H9 (cell line): ENCODE measurements around the gene TMEM9. TPM values are rescaled to one million over a fixed set of nuclear protein-coding genes. Genes with fewer than 3 reads are reported as not detected.

Experiments
- DNase-seq: peaks from one replicate; pipeline ENCODE4 v3.0.0-alpha.2; 2017
- H2AFZ ChIP-seq: one replicate; pipeline ENCODE4 v1.6.1; 2013; ENCODE audit warnings: mild to moderate bottlenecking, low read length, control low read depth, moderate library complexity
- H2AK5ac ChIP-seq: 2 replicates; pipeline ENCODE4 v1.6.1; 2013; ENCODE audit warnings: low read length, control low read depth, mixed read lengths; ENCODE audit not compliant: insufficient read length
- H2BK120ac ChIP-seq: one replicate; pipeline ENCODE4 v1.6.1; 2013; ENCODE audit warnings: low read depth, mild to moderate bottlenecking, low read length, control low read depth, inconsistent platforms; ENCODE audit not compliant: poor library complexity, severe bottlenecking
- H2BK12ac ChIP-seq: 2 replicates; pipeline ENCODE4 v1.6.1; 2013; ENCODE audit warnings: low read length, control low read depth, mixed read lengths, low read depth; ENCODE audit not compliant: insufficient read length
- H2BK15ac ChIP-seq: 2 replicates; pipeline ENCODE4 v1.6.1; 2013; ENCODE audit warnings: low read depth, low read length, control low read depth
- H2BK20ac ChIP-seq: one replicate; pipeline ENCODE4 v1.6.1; 2013; ENCODE audit warnings: low read depth, mild to moderate bottlenecking, low read length, control low read depth, inconsistent platforms; ENCODE audit not compliant: poor library complexity, severe bottlenecking
- H2BK5ac ChIP-seq: 2 replicates; pipeline ENCODE4 v1.6.1; 2013; ENCODE audit warnings: low read length, control low read depth, mixed read lengths; ENCODE audit not compliant: insufficient read length
- H3K14ac ChIP-seq: 2 replicates; pipeline ENCODE4 v1.6.1; 2013; ENCODE audit warnings: low read length, control low read depth; ENCODE audit not compliant: insufficient read depth
- H3K18ac ChIP-seq: 2 replicates; pipeline ENCODE4 v1.6.1; 2013; ENCODE audit warnings: low read depth, mild to moderate bottlenecking, mixed read lengths, low read length, control low read depth; ENCODE audit not compliant: insufficient read length
- H3K23ac ChIP-seq: 2 replicates; pipeline ENCODE4 v1.6.1; 2013; ENCODE audit warnings: low read length, control low read depth, mixed read lengths, low read depth; ENCODE audit not compliant: insufficient read length
- H3K23me2 ChIP-seq: 2 replicates; pipeline ENCODE4 v1.6.1; 2013; ENCODE audit warnings: low read depth, mild to moderate bottlenecking, mixed read lengths, low read length, control low read depth; ENCODE audit not compliant: insufficient read length, poor library complexity, severe bottlenecking
- H3K27ac ChIP-seq: 2 replicates; pipeline ENCODE4 v1.5.1; 2013; ENCODE audit warnings: low read length, control low read depth, mixed read lengths, low read depth; ENCODE audit not compliant: insufficient read length
- H3K27me3 ChIP-seq: 2 replicates; pipeline ENCODE4 v1.6.1; 2013; ENCODE audit warnings: low read length, control low read depth, inconsistent platforms; ENCODE audit not compliant: insufficient read depth
- H3K4ac ChIP-seq: 2 replicates; pipeline ENCODE4 v1.6.1; 2013; ENCODE audit warnings: low read depth, mild to moderate bottlenecking, control low read depth, inconsistent platforms, low read length, moderate library complexity
- H3K4me1 ChIP-seq: 2 replicates; pipeline ENCODE4 v1.6.1; 2013; ENCODE audit warnings: low read length, control low read depth, inconsistent platforms; ENCODE audit not compliant: insufficient read depth
- H3K4me2 ChIP-seq: 2 replicates; pipeline ENCODE4 v1.6.1; 2013; ENCODE audit warnings: low read length, control low read depth, mixed read lengths; ENCODE audit not compliant: insufficient read length, insufficient read depth
- H3K56ac ChIP-seq: 2 replicates; pipeline ENCODE4 v1.6.1; 2013; ENCODE audit warnings: low read depth, mild to moderate bottlenecking, mixed read lengths, low read length, control low read depth; ENCODE audit not compliant: insufficient read length
- H3K79me1 ChIP-seq: 2 replicates; pipeline ENCODE4 v1.6.1; 2013; ENCODE audit warnings: low read depth, mild to moderate bottlenecking, moderate library complexity, low read length, control low read depth, inconsistent platforms; ENCODE audit not compliant: insufficient read depth, poor library complexity, severe bottlenecking
- H3K79me2 ChIP-seq: 2 replicates; pipeline ENCODE4 v1.6.1; 2013; ENCODE audit warnings: low read length, control low read depth, inconsistent platforms; ENCODE audit not compliant: insufficient read depth
- H3K9ac ChIP-seq: 2 replicates; pipeline ENCODE4 v1.6.1; 2013; ENCODE audit warnings: low read length, control low read depth, mixed read lengths; ENCODE audit not compliant: insufficient read length; ENCODE audit errors: extremely low read depth
- H3K9me3 ChIP-seq: one replicate; pipeline ENCODE4 v1.6.1; 2013; ENCODE audit warnings: low read depth, low read length, inconsistent platforms; ENCODE audit not compliant: control insufficient read depth
- H3T11ph ChIP-seq: one replicate; pipeline ENCODE4 v1.6.1; 2013; ENCODE audit warnings: mild to moderate bottlenecking, low read length, control low read depth, inconsistent platforms
- H4K20me1 ChIP-seq: one replicate; pipeline ENCODE4 v1.6.1; 2013; ENCODE audit not compliant: control insufficient read depth, insufficient read length, insufficient read depth
- H4K5ac ChIP-seq: 2 replicates; pipeline ENCODE4 v1.6.1; 2013; ENCODE audit warnings: low read depth, mild to moderate bottlenecking, mixed read lengths, low read length, control low read depth; ENCODE audit not compliant: insufficient read length
- H4K8ac ChIP-seq: replicated peaks from 2 replicates; pipeline ENCODE4 v1.6.1; 2013; ENCODE audit warnings: low read length, control low read depth, mixed read lengths, low read depth; ENCODE audit not compliant: insufficient read length
- H4K91ac ChIP-seq: 2 replicates; pipeline ENCODE4 v1.6.1; 2013; ENCODE audit warnings: low read depth, mild to moderate bottlenecking, moderate library complexity, mixed read lengths, low read length, control low read depth; ENCODE audit not compliant: insufficient read length
- H3K27ac Mint-ChIP-seq, 3 experiments: 2 replicates in 2 of 3; 3 replicates in 1 of 3; pipeline ENCODE4 v1.8.0; 2020 to 2021; ENCODE audit warnings: mixed read lengths in 3 of 3, mild to moderate bottlenecking in 1 of 3, moderate library complexity in 1 of 3
- H3K27me3 Mint-ChIP-seq: 2 replicates; pipeline ENCODE4 v1.8.0; 2021; ENCODE audit warnings: low read depth, mild to moderate bottlenecking, moderate library complexity, mixed read lengths
- H3K36me3 Mint-ChIP-seq, 3 experiments: 2 replicates in 2 of 3; 3 replicates in 1 of 3; pipeline ENCODE4 v1.8.0; 2020 to 2021; ENCODE audit warnings: low read depth in 3 of 3, mixed read lengths in 3 of 3; ENCODE audit not compliant: insufficient read depth in 1 of 3
- H3K4me1 Mint-ChIP-seq, 2 experiments: 2 replicates each; pipeline ENCODE4 v1.8.0; 2020; ENCODE audit warnings: mixed read lengths in 2 of 2
- H3K4me3 Mint-ChIP-seq, 2 experiments: 2 replicates in 1 of 2; 3 replicates in 1 of 2; pipeline ENCODE4 v1.8.0; 2020 to 2021; ENCODE audit warnings: mild to moderate bottlenecking in 2 of 2, mixed read lengths in 2 of 2, moderate library complexity in 1 of 2
- H3K9me3 Mint-ChIP-seq, 2 experiments: 2 replicates in 1 of 2; 3 replicates in 1 of 2; pipeline ENCODE4 v1.8.0; 2020; ENCODE audit warnings: mild to moderate bottlenecking in 2 of 2, mixed read lengths in 2 of 2, moderate library complexity in 1 of 2
- CTCF ChIP-seq: fragments of 200-600 bp; sonication (generic); conservative IDR thresholded peaks from 3 replicates; pipeline ENCODE4 v1.8.0; 2021; ENCODE audit warnings: antibody characterized with exemption, mild to moderate bottlenecking
- WGBS: extraction: QIAGEN DNeasy Blood & Tissue Kit; methylation state at CpG from one replicate; pipeline ENCODE4 v1.1.7; 2013; ENCODE audit warnings: missing lambda C conversion rate, low lambda C conversion rate, mixed read lengths; ENCODE audit not compliant: insufficient read length; ENCODE audit errors: extremely low coverage; 5-methylcytosine and 5-hydroxymethylcytosine counted together
- total RNA-seq: library from RNA; stranded (reverse); gene quantifications from 2 replicates; pipeline ENCODE4 v1.2.1, GENCODE V29; 2021

Gene TMEM9
- total RNA-seq, 1 experiment from 2014 or later: 93.4 TPM

GRCh38 chr1:201114245-201115131 is 39.8 kb downstream of the TMEM9 start:
- Histone ChIP-seq H3K79me2 (no peaks in the 10 kb centered on the region), H3K9ac (peak overlapping the region; percentile 32), H3K4me1 (no peaks in the 10 kb centered on the region), H3K14ac (0 out of 2 replicates have a peak overlapping the region, but pooled peaks have one; percentile 42), H2BK20ac (no peak overlapping the region), H4K91ac (no peak overlapping the region), H4K8ac (no peak overlapping the region), H2AFZ (no peak overlapping the region), H3K23ac (no peak overlapping the region), H2BK12ac (no peak overlapping the region), H3K23me2 (peaks cover 8% of the 10 kb centered on the region), H2AK5ac (no peak overlapping the region), H3K4ac (no peak overlapping the region), H3K27ac (no peak overlapping the region), H3T11ph (no peak overlapping the region), H3K79me1 (no peaks in the 10 kb centered on the region), H3K18ac (no peak overlapping the region), H3K4me2 (peak overlapping the region; percentile 44), H3K27me3 (peaks cover 15% of the 10 kb centered on the region; the same call in 1 of the 2 replicates), H4K5ac (no peak overlapping the region), H2BK15ac (no peak overlapping the region), H2BK120ac (no peak overlapping the region), H3K9me3 (no peaks in the 10 kb centered on the region), H2BK5ac (no peak overlapping the region), H4K20me1 (no peaks in the 10 kb centered on the region), H3K56ac (no peak overlapping the region)
- Mint-ChIP-seq H3K9me3 (no peaks in the 10 kb centered on the region), H3K4me3 (peak overlapping the region; percentile 63 to 85), H3K27me3 (peaks cover 59% of the 10 kb centered on the region), H3K36me3 (no peaks in the 10 kb centered on the region), H3K27ac (no peak overlapping the region; a peak in 1 of 7 replicates), H3K4me1 (peaks cover 9 to 19% of the 10 kb centered on the region in 2 experiments)
- no CpG with 5 or more reads among the region's 88 CpGs for WGBS
- TF ChIP-seq CTCF: peak; percentile 85
- peak; percentile 95 for DNase-seq
